HG03103 (cell line): ENCODE data around the gene SMIM45.
"Not testable (repeated sequence)": the region's sequence is repeated elsewhere in the genome, so short reads cannot be mapped to it uniquely, and the experiment has no call there.

ENCODE experiments used
- ATAC-seq: cut with Tn5 transposase; IDR thresholded peaks from one replicate; pipeline ENCODE4 v1.9.1; 2021; ENCODE audit warnings: low read depth; ENCODE audit not compliant: unreplicated experiment

Gene SMIM45

GRCh38 chr22:41933411-41934177, 18.4 kb upstream of the SMIM45 start:
- ATAC-seq: no peak

- ATAC-seq: no peak
Measured at GRCh38 chr22:41934284-41935014, 17.5 kb upstream of the SMIM45 start.

GRCh38 chr22:41935015-41935351, 17.0 kb upstream of the SMIM45 start:
- no peak for ATAC-seq

GRCh38 chr22:41935509-41935908, 16.4 kb upstream of the SMIM45 start:
- no peak for ATAC-seq

GRCh38 chr22:41936894-41937169, 15.1 kb upstream of the SMIM45 start:
- no peak for ATAC-seq

GRCh38 chr22:41939981-41940831, 11.7 kb upstream of the SMIM45 start:
- peak; percentile 39 for ATAC-seq

- ATAC-seq: peak; percentile 31
Measured at GRCh38 chr22:41940832-41941765, 10.9 kb upstream of the SMIM45 start.

- no peak for ATAC-seq
Measured at GRCh38 chr22:41943661-41944209, 8.2 kb upstream of the SMIM45 start.

GRCh38 chr22:41946629-41947423, 5.1 kb upstream of the SMIM45 start, which contains the start of gene CENPM:
CENPM (minus strand) TSS chr22:41947152; CDS start chr22:41947076, 76 bp downstream.
- peak; percentile 72 for ATAC-seq

- no peak for ATAC-seq
Measured at GRCh38 chr22:41947424-41948080, 4.4 kb upstream of the SMIM45 start.

- no peak for ATAC-seq
Measured at GRCh38 chr22:41948142-41948541, 3.8 kb upstream of the SMIM45 start.

GRCh38 chr22:41948928-41949296, 3.0 kb upstream of the SMIM45 start:
- not testable (repeated sequence) for ATAC-seq

GRCh38 chr22:41949297-41949965, 2.5 kb upstream of the SMIM45 start:
- ATAC-seq: no peak

- ATAC-seq: no peak
Measured at GRCh38 chr22:41952713-41953112, 763 bp downstream of the SMIM45 start.

- ATAC-seq: no peak
Measured at GRCh38 chr22:41957941-41958556, 6.1 kb downstream of the SMIM45 start.

- ATAC-seq: no peak
Measured at GRCh38 chr22:41963453-41964111, 11.6 kb downstream of the SMIM45 start.

GRCh38 chr22:41964112-41964491, 12.2 kb downstream of the SMIM45 start:
- no peak for ATAC-seq
